ENCODE data around the gene ZNF337.
"Not testable (repeated sequence)": the region's sequence is repeated elsewhere in the genome, so short reads cannot be mapped to it uniquely, and the experiment has no call there.

Gene ZNF337

GRCh38 chr20:25696371-25697131 is at the start of gene ZNF337:
Gene ZNF337 (minus strand): TSS chr20:25696853. CDS start chr20:25686417, 10,436 bp downstream.
- peak; percentile 96 for DNase-seq

DNA sequence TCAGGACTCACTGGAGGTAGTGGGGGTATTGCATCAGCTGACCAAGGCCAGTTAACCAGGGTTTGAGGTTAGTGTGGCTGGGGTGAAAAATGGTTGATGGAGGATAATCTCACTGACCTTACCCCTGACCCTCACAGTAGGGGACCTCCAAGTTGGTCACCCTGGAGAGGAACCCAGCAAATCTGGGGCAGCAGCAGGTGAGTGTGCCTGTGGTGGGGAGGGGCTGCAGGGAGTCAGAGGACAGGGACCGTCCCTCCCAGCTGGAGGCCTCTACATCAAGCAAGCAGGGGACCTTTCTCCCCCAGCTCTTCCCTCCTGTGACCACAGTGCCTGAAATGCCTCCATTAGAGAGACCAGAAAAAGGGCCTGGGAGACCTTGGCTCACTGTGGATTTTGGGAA is 49.1 kb upstream of the ZNF337 start:
- DNase-seq: no peak

DNA sequence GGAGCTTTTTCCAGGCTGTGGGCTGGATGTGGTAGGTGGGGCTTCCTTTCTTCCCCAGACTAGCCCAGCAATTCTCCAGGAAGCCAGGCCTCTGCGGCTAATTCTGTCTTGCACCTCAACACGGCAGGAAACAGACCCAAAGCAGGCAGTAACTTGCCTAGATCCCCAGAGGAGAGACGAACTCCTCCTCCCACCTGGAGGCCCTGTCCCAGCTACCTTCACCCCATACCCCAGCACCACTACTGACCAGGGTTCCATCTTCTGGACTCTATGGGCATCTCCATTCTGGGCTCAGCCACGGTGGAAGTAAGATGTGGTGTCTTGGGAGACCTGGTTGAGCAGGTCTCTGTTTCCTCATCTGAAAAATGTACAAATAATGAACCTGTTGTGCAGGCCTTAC is 48.4 kb upstream of the ZNF337 start:
- no peak for DNase-seq

DNA sequence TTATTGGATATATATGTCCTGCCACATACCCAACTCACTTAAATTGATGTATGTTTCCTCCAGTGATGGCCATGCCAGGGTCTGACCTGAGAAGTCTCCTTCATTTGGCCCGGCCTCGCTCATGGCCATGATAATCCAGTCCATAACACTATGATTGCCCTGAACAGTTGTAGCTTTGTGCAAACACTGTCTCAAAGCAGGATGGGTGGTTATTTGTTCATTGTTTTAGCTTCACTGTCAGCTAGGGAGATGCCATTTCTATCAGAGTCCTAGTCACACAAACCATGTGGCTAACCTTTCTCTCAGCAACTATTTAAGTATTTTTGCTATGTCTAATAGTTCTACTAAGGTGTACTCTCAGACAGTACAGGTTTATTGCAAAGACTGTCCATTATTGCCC is 47.6 kb upstream of the ZNF337 start:
- DNase-seq: no peak

DNA sequence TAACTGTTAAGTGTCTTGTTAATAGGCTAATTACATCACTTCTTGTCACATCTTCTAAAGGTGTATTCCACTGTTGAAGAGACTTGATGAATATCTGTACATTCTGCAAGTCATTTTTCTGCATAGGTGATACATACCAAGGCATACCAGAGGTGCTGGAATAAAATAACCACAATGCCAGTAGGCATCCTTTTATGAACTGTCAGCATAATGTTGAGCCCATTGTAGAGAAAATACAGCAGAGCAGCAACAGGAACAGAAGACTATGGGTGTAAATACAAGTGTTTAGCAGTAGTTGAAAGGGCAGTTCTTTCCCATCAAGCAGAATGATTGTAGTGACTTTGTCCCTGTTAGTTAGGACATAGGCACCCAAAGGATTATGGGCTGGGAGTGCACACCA is 44.4 kb upstream of the ZNF337 start:
- DNase-seq: no peak

DNA sequence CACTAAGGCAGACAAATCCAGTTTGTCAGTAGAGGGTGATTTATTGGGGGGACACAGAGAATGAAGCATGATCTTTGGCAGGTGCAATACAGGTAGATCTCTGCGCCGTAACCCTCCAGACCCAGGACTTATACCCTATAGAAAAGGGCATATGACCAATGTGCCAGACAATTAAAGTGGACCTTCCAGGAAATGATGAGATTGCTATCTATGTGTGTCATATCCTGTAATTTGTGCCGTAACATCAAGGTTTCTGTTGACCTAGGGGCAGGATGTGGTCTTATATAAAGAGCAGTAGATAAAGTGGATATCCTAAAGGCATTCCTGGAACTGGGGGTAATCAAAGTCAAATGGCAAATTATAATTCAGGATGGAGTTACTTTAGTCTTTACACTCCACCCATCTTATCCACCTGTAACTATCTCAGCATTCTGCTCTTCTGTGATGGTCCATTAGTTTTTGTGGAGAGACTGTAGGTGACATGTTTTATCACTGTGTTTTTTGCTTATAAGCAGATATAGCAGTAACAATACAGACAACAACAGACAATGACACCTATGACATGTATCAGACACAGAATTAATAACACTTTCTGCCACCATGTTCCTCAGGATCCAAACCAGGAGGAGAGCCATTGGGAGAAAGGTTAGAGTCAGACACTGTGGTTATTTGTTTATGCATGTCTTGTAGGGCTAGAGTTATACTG is 43.1 kb upstream of the ZNF337 start:
- DNase-seq: no peak

DNA sequence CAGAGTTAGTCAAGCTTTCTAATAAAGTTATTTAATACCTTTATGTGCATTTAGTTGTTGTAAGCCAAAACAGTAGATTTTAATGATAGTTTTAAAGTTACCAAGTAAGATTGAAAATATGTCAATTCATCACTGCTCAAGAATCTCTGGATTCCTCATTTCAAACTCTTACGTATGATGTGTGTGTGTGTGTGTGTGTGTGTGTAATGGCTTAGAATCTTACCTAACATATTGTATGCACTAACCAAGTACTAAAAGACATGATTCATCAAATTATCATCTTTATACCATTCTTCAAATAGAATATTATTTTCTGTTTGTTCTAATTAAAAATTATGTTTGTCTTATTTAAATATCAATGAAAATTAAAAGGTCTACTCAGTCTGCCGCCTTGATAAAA is 41.5 kb upstream of the ZNF337 start:
- DNase-seq: no peak

GRCh38 chr20:25733903-25734302 is 37.2 kb upstream of the ZNF337 start:
- DNase-seq: no peak

DNA sequence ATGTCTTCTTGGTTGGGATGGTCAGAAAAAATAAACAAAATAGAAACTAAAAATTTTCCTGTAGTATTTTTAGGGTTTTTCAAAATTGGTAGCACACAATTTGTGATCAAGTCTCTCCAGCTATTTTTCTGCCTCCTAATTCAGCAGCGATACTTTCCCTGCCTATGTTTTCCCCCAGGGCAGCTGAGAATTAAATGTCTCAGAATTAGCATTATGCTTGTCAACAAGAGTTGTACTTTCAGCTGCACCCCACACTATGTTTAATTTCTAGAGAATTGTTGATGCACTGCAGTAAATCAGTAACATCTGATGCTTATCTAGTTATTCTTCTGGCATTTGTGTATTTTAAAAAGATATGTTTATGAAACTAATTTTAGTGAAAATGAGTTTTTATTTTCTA is 34.2 kb upstream of the ZNF337 start:
- no peak for DNase-seq

DNA sequence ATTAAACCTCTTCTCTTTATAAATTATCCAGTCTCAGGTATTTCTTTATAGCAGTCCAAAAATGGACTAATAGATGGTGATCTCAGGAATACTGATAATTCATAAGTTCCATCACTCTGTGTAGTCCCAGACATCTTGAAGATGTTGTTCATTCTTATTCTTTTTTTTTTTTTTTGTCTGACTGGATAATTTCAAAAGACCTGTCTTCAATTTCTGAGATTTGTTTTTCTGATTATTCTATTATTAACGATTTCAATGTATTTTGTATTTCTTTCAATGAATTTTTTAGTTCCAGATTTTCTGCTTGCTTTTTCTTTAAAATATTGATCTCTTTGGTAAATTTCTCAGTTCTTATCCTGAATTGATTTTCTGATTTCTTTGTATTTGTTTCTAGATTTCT is 29.7 kb upstream of the ZNF337 start:
- no peak for DNase-seq

DNA sequence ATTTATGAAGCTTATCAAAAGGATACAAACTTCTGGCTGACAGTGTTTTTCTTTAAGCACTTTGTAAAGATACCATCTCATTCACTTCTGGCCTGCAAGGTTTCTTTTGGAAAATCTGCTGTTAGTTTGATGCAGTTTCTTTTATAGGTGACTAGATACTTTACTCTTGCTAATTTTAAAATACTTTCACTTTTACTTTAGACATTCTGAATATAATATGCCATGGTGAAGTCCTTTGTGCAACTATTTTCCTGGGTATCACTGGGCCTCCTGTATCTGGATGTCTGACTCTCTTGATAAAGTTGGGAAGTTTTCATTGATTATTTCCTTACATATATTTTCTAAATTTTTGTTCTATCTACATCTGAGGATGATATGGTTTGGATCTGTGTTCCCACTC is 29.0 kb upstream of the ZNF337 start:
- DNase-seq: no peak

DNA sequence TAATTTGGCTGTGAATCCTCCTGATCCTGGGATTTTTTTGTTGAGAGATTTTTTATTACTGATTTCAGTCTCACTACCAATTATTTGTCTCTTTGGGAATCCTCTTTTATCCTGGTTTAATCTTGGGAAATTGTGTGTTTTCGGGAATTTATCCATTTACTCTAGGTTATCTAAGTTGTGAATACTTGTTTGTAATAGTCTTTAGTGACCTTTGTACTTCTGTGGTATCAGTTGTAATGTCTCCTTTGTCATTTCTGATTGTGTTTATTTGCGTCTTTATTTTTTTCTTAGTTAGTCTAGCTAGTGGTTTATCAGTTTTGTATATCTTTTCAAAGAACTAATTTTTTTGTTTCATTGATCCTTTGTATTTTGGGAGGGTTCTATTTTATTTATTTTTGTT is 27.3 kb upstream of the ZNF337 start:
- DNase-seq: no peak

GRCh38 chr20:25720285-25720684 is 23.6 kb upstream of the ZNF337 start:
- DNase-seq: no peak

DNA sequence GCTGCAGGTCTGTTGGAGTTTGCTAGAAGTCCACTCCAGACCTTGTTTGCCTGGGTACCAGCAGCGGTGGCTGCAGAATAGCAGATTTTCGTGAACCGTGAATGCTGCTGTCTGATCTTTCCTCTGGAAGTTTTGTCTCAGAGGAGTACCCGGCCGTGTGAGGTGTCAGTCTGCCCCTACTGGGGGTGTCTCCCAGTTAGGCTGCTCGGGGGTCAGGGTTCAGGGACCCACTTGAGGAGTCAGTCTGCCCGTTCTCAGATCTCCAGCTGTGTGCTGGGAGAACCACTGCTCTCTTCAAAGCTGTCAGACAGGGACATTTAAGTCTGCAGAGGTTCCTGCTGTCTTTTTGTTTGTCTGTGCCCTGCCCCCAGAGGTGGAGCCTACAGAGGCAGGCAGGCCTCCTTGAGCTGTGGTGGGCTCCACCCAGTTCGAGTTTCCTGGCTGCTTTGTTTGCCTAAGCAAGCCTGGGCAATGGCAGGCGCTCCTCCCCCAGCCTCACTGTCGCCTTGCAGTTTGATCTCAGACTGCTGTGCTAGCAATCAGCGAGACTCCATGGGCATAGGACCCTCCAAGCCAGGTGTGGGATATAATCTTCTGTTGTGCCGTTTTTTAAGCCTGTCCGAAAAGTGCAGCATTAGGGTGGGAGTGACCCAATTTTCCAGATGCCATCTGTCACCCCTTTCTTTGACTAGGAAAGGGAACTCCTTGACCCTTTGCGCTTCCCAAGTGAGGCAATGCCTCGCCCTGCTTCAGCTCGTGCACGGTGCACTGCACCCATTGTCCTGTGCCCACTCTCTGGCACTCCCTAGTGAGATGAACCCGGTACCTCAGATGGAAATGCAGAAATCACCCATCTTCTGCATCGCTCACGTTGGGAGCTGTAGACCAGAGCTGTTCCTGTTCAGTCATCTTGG is 22.5 kb upstream of the ZNF337 start:
- not testable (repeated sequence) for DNase-seq

DNA sequence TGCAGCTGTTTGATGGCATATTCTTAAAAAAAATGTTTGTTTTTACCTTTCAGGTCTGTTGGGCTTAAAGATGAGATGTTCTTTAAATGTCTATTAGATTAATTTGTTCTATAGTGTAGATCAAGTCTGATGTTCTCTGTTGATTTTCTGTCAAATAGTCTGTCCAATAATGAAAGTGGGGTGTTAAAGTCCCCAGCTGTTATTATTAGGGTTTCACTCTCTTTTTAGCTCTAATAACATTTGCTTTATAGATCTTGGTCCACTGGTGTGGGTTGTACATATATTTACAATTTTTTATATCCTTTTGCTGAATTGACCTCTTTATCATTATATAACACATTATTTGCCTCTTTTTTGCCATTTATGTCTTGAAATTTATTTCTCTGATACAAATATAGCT is 11.0 kb upstream of the ZNF337 start:
- no peak for DNase-seq

GRCh38 chr20:25706793-25707192 is 10.1 kb upstream of the ZNF337 start:
- no peak for DNase-seq

DNA sequence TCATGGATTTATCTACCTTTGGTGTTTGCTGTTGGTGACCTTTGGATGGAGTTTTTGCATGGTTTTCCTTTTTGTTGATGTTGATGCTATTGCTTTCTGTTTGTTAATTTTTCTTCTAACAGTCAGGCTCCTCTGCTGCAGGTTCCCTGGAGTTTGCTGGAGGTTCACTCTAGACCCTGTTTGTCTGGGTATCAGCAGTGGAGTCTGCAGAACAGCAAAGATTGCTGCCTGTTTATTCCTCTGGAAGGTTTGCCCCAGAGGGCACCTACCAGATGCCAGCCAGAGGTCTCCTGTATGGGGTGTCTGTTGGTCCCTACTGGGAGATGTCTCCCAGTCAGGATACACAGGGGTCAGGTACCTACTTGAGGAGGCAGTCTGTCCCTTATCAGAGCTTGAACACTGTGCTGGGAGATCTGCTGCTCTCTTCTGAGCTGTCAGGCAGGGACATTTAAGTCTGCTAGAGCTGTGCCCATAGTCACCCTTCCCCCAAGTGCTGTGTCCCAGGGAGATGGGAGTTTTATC is 9.2 kb upstream of the ZNF337 start:
- no peak for DNase-seq

GRCh38 chr20:25704303-25704702 is 7.7 kb upstream of the ZNF337 start:
- DNase-seq: not testable (repeated sequence)

GRCh38 chr20:25700835-25701234 is 4.2 kb upstream of the ZNF337 start:
- DNase-seq: not testable (repeated sequence)

DNA sequence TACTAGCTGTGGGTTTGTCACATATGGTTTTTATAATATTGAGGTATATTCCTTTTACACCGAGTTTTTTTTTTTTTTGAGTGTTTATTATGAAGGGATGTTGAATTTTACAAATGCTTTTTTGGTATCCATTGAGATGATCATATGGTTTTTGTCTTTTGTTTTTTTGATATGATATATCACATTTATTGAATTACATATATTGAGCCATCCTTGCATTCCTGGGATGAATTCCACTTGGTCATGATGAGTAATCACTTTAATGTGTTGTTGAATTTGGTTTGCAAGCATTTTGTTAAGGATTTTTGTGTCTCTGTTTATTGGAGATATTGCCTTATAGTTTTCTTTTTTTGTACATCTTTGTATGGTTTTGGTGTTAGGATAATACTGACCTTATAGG is 3.3 kb upstream of the ZNF337 start:
- no peak for DNase-seq

GRCh38 chr20:25697132-25697446 is 436 bp upstream of the ZNF337 start:
- DNase-seq: no peak

- no peak for DNase-seq
Measured at GRCh38 chr20:25695532-25696370, 902 bp downstream of the ZNF337 start.

Measured in femur (tissue), 1 donor.